EH (cell line): ENCODE measurements around the gene DR1.
"Not testable (repeated sequence)": the region's sequence is repeated elsewhere in the genome, so short reads cannot be mapped to it uniquely, and the experiment has no call there.

Experiments
- DNase-seq: peaks from one replicate; pipeline ENCODE4 v3.0.0-alpha.2; 2015; ENCODE audit warnings: low read depth

Gene DR1

GRCh38 chr1:93340090-93340489 is 5.6 kb upstream of the DR1 start:
- no peak for DNase-seq

GRCh38 chr1:93344484-93344883 is 1.2 kb upstream of the DR1 start:
- DNase-seq = no peak

- DNase-seq = peak; percentile 38
Measured at GRCh38 chr1:93344886-93345632, 648 bp upstream of the DR1 start.

GRCh38 chr1:93346421-93346993 is 800 bp downstream of the DR1 start:
- peak; percentile 55 for DNase-seq

- no peak for DNase-seq
Measured at GRCh38 chr1:93347334-93347899, 1.7 kb downstream of the DR1 start.

- no peak for DNase-seq
Measured at GRCh38 chr1:93348104-93348728, 2.5 kb downstream of the DR1 start.

GRCh38 chr1:93349231-93350135 is 3.8 kb downstream of the DR1 start:
- DNase-seq = peak; percentile 44

- no peak for DNase-seq
Measured at GRCh38 chr1:93350322-93350721, 4.6 kb downstream of the DR1 start.

- DNase-seq = no peak
Measured at GRCh38 chr1:93350875-93351274, 5.2 kb downstream of the DR1 start.

- not testable (repeated sequence) for DNase-seq
Measured at GRCh38 chr1:93351346-93351745, 5.6 kb downstream of the DR1 start.

GRCh38 chr1:93352376-93352775 is 6.7 kb downstream of the DR1 start:
- DNase-seq = no peak

- peak; percentile 61 for DNase-seq
Measured at GRCh38 chr1:93353286-93353685, 7.6 kb downstream of the DR1 start.

GRCh38 chr1:93354749-93355148 is 9.0 kb downstream of the DR1 start:
- DNase-seq = no peak

- DNase-seq = no peak
Measured at GRCh38 chr1:93357242-93357641, 11.5 kb downstream of the DR1 start.

- DNase-seq = no peak
Measured at GRCh38 chr1:93358293-93358692, 12.6 kb downstream of the DR1 start.

- no peak for DNase-seq
Measured at GRCh38 chr1:93360111-93360510, 14.4 kb downstream of the DR1 start.

GRCh38 chr1:93362237-93362636 is 16.5 kb downstream of the DR1 start:
- no peak for DNase-seq

- DNase-seq = no peak
Measured at GRCh38 chr1:93365813-93366212, 20.1 kb downstream of the DR1 start.

GRCh38 chr1:93369734-93370133 is 24.0 kb downstream of the DR1 start:
- DNase-seq = no peak

- no peak for DNase-seq
Measured at GRCh38 chr1:93374334-93375106, 28.8 kb downstream of the DR1 start.

GRCh38 chr1:93384656-93385055 is 38.9 kb downstream of the DR1 start:
- DNase-seq = peak; percentile 48
